HCT116 (cell line): Measurements from ENCODE around the gene ZNF438. TPM values are rescaled to one million over a fixed set of nuclear protein-coding genes. Genes with fewer than 3 reads are reported as not detected.

Source experiments
- ATAC-seq: fragments of 200-7000 bp; cut with Tn5 transposase; 2 replicates; pipeline ENCODE4 v1.9.1; 2020; ENCODE audit warnings: mild to moderate bottlenecking, moderate library complexity
- BruUV-seq: library from RNA; stranded (reverse); fragments of 400-500 nt; replicated peaks from 2 replicates; lab custom pipeline; 2021; lab: Mats Ljungman, UMichigan
- CTCF ChIA-PET: fragments of 300-600 bp; sonication (Branson Sonifier 250); formaldehyde crosslinking; loops from one replicate; lab custom pipeline; 2021; ENCODE audit warnings: antibody characterized with exemption; lab: Charles Lee
- POLR2A ChIA-PET: fragments of 300-600, 350-600 bp; sonication (Branson Sonifier 250); formaldehyde crosslinking; loops from one replicate; lab custom pipeline; 2021; ENCODE audit warnings: antibody characterized with exemption; lab: Charles Lee
- RAD21 ChIA-PET, 2 experiments: fragments of 300-600 bp; sonication (Branson Sonifier 250); formaldehyde crosslinking; loops; one replicate each; lab custom pipeline; 2023; ENCODE audit warnings: low total read pairs in 2 of 2; ENCODE audit not compliant: uncharacterized antibody in 2 of 2, unreplicated experiment in 2 of 2, low non-redundant PET in 1 of 2; lab: Charles Lee
- DNase-seq: peaks from one replicate; pipeline ENCODE4 v3.0.0-alpha.2; 2010; ENCODE audit warnings: low read depth, low spot score
- H2AFZ ChIP-seq: fragments of 200-600 bp; shearing (Covaris generic), sonication (generic); 2 replicates; pipeline ENCODE4 v1.6.1; 2017; ENCODE audit warnings: low read depth, mixed run types, mixed read lengths, antibody characterized with exemption, low read length; ENCODE audit not compliant: poor library complexity, severe bottlenecking
- H3K27ac ChIP-seq: 2 replicates; pipeline ENCODE4 v1.5.1; 2012; ENCODE audit warnings: low read depth, low read length
- H3K27me3 ChIP-seq: fragments of 200-600 bp; sonication (generic); 2 replicates; pipeline ENCODE4 v1.6.1; 2016; ENCODE audit warnings: mixed run types, low read length, mixed read lengths; ENCODE audit not compliant: insufficient read depth
- H3K36me3 ChIP-seq, 2 experiments: fragments of 200-500 bp in 1 of 2; fragments of 200-600 bp in 1 of 2; sonication (Bioruptor generic) in 1 of 2; sonication (generic) in 1 of 2; 2 replicates each; pipeline versions ENCODE4 v1.5.1 to v1.6.1; 2014 to 2016; ENCODE audit warnings: low read length in 2 of 2, inconsistent platforms in 1 of 2, mixed read lengths in 1 of 2, mixed run types in 1 of 2; ENCODE audit not compliant: insufficient read depth in 2 of 2, control insufficient read depth in 1 of 2
- H3K4me1 ChIP-seq, 2 experiments: fragments of 200-600 bp in 1 of 2; sonication (generic) in 1 of 2; 2 replicates each; pipeline versions ENCODE4 v1.5.1 to v1.6.1; 2012 to 2017; ENCODE audit warnings: low read length in 2 of 2, inconsistent platforms in 1 of 2, mild to moderate bottlenecking in 1 of 2, mixed read lengths in 1 of 2, mixed run types in 1 of 2, moderate library complexity in 1 of 2; ENCODE audit not compliant: insufficient read depth in 2 of 2, control insufficient read depth in 1 of 2
- H3K4me2 ChIP-seq: fragments of 200-600 bp; sonication (generic); 2 replicates; pipeline ENCODE4 v1.6.1; 2017; ENCODE audit warnings: mixed run types, low read length, mixed read lengths
- H3K4me3 ChIP-seq, 2 experiments: fragments of 200-600 bp in 1 of 2; sonication (generic) in 1 of 2; replicated peaks in 1 of 2; 2 replicates each; pipeline ENCODE4 v1.5.1; 2011 to 2016; ENCODE audit warnings: low read length in 2 of 2, control low read depth in 1 of 2, low read depth in 1 of 2, mild to moderate bottlenecking in 1 of 2, mixed read lengths in 1 of 2, mixed run types in 1 of 2
- H3K79me2 ChIP-seq: fragments of 200-600 bp; sonication (generic); 2 replicates; pipeline ENCODE4 v1.6.1; 2017; ENCODE audit warnings: mild to moderate bottlenecking, mixed run types, low read length, moderate library complexity, mixed read lengths; ENCODE audit not compliant: insufficient read depth
- H3K9ac ChIP-seq: fragments of 200-600 bp; sonication (generic); 2 replicates; pipeline ENCODE4 v1.6.1; 2016; ENCODE audit warnings: low read length, mixed read lengths
- H3K9me2 ChIP-seq: fragments of 200-600 bp; sonication (generic), shearing (Covaris generic); 2 replicates; pipeline ENCODE4 v1.6.1; 2017; ENCODE audit warnings: mixed run types, mild to moderate bottlenecking, moderate library complexity; ENCODE audit not compliant: insufficient read depth
- H3K9me3 ChIP-seq, 2 experiments: fragments of 200-500 bp in 1 of 2; fragments of 200-600 bp in 1 of 2; sonication (Bioruptor generic) in 1 of 2; sonication (generic) in 1 of 2; 2 replicates each; pipeline ENCODE4 v1.6.1; 2014 to 2017; ENCODE audit warnings: low read length in 2 of 2, mixed read lengths in 2 of 2, inconsistent platforms in 1 of 2, low read depth in 1 of 2, mild to moderate bottlenecking in 1 of 2, mixed run types in 1 of 2, moderate library complexity in 1 of 2; ENCODE audit not compliant: control insufficient read depth in 1 of 2, insufficient read depth in 1 of 2
- H4K20me1 ChIP-seq: fragments of 200-600 bp; sonication (generic), shearing (Covaris generic); 2 replicates; pipeline ENCODE4 v1.6.1; 2017; ENCODE audit warnings: mixed run types, mild to moderate bottlenecking, moderate library complexity; ENCODE audit not compliant: insufficient read depth
- CBX3 ChIP-seq: IDR thresholded peaks from 2 replicates; pipeline ENCODE4 v1.6.1; 2012; ENCODE audit warnings: low read depth
- EGR1 ChIP-seq: IDR thresholded peaks from 2 replicates; pipeline ENCODE4 v1.6.1; 2012; ENCODE audit warnings: low read depth
- EZH2 ChIP-seq: fragments of 200-600 bp; sonication (generic); IDR thresholded peaks from 2 replicates; pipeline ENCODE4 v1.6.1; 2017; ENCODE audit warnings: antibody characterized with exemption, mixed run types
- EZH2phosphoT487 ChIP-seq: fragments of 200-600 bp; IDR thresholded peaks from 2 replicates; pipeline ENCODE4 v1.6.1; 2018; ENCODE audit warnings: antibody characterized with exemption, borderline replicate concordance
- FOSL1 ChIP-seq: IDR thresholded peaks from 2 replicates; pipeline ENCODE4 v1.6.1; 2012; ENCODE audit warnings: low read depth
- JUND ChIP-seq: IDR thresholded peaks from 2 replicates; pipeline ENCODE4 v1.6.1; 2012
- MAX ChIP-seq: IDR thresholded peaks from 2 replicates; pipeline ENCODE4 v1.6.1; 2012
- POLR2A ChIP-seq: IDR thresholded peaks from 2 replicates; pipeline ENCODE4 v1.7.0; 2011; ENCODE audit warnings: borderline replicate concordance; ENCODE audit not compliant: insufficient read depth, insufficient read length; ENCODE audit errors: extremely low read depth
- POLR2AphosphoS5 ChIP-seq: IDR thresholded peaks from 2 replicates; pipeline ENCODE4 v1.6.1; 2011; ENCODE audit warnings: mild to moderate bottlenecking, low read depth, low read length, moderate library complexity
- RAD21 ChIP-seq: IDR thresholded peaks from 2 replicates; pipeline ENCODE4 v1.6.1; 2012; ENCODE audit warnings: low read depth, mild to moderate bottlenecking
- REST ChIP-seq: IDR thresholded peaks from 2 replicates; pipeline ENCODE4 v1.6.1; 2012; ENCODE audit warnings: low read depth
- SP1 ChIP-seq: IDR thresholded peaks from 2 replicates; pipeline ENCODE4 v1.6.1; 2012; ENCODE audit warnings: low read depth
- SRF ChIP-seq: IDR thresholded peaks from 2 replicates; pipeline ENCODE4 v1.6.1; 2012; ENCODE audit warnings: low read depth
- TCF7L2 ChIP-seq: IDR thresholded peaks from 2 replicates; pipeline ENCODE4 v1.7.0; 2011; ENCODE audit warnings: borderline replicate concordance, inconsistent platforms; ENCODE audit not compliant: insufficient read depth, insufficient read length; ENCODE audit errors: extremely low read depth
- YY1 ChIP-seq: IDR thresholded peaks from 2 replicates; pipeline ENCODE4 v1.6.1; 2011; ENCODE audit warnings: low read length, low read depth, moderate library complexity, mild to moderate bottlenecking; ENCODE audit not compliant: insufficient replicate concordance; ENCODE audit errors: extremely low read depth
- ZNF274 ChIP-seq: fragments of 200-500 bp; sonication (Bioruptor generic); IDR thresholded peaks from 2 replicates; pipeline ENCODE4 v1.6.1; 2014; ENCODE audit warnings: mild to moderate bottlenecking, low read depth, low read length, inconsistent platforms
- intact Hi-C: fragments of 100-400 bp; cut with micrococcal nuclease; formaldehyde crosslinking; loops from 2 replicates; pipeline ENCODE4 v1.10.0; 2022
- total RNA-seq: library from RNA; stranded (reverse); gene quantifications from one replicate; pipeline ENCODE4 v1.2.1, GENCODE V29; 2021; ENCODE audit not compliant: unreplicated experiment
- TF ChIP-seq, protein P1 (sequence below): IDR thresholded peaks from 2 replicates; pipeline ENCODE4 v1.6.1; 2012
- TF ChIP-seq, protein P2 (sequence below): IDR thresholded peaks from 2 replicates; pipeline ENCODE4 v1.6.1; 2011; ENCODE audit warnings: mild to moderate bottlenecking, low read length, moderate library complexity; ENCODE audit not compliant: insufficient replicate concordance; ENCODE audit errors: extremely low read depth
- TF ChIP-seq, protein P3 (sequence below), 3 experiments: fragments of 200-600 bp in 1 of 3; sonication (generic) in 1 of 3; IDR thresholded peaks in 2 of 3; conservative IDR thresholded peaks in 1 of 3; 2 replicates each; pipeline ENCODE4 v1.5.1; 2012 to 2017; ENCODE audit warnings: low read depth in 2 of 3, low read length in 2 of 3, antibody characterized with exemption in 1 of 3, borderline replicate concordance in 1 of 3, control low read depth in 1 of 3, mild to moderate bottlenecking in 1 of 3, mixed read lengths in 1 of 3, mixed run types in 1 of 3, moderate library complexity in 1 of 3; ENCODE audit not compliant: insufficient read depth in 1 of 3

The ZNF438 gene
- total RNA-seq, 1 experiment from 2014 or later: 3.3 TPM

GRCh38 chr10:30830315-30831230 is 201.1 kb downstream of the ZNF438 start:
- no peaks in the 10 kb centered on the region for H3K9me2 ChIP-seq
- no peak overlapping the region for H3K9ac ChIP-seq
- H2AFZ ChIP-seq: no peak overlapping the region
- BruUV-seq: no TSS peak
- no peaks in the 10 kb centered on the region for H3K36me3 ChIP-seq
- TF ChIP-seq TCF7L2 (no peak), SP1 (no peak), FOSL1 (no peak), EZH2 (no peak), YY1 (no peak), RAD21 (no peak), JUND (no peak), ZNF274 (no peak), SRF (no peak), MAX (no peak), EGR1 (no peak), POLR2AphosphoS5 (no peak), POLR2A (no peak), CBX3 (no peak), REST (no peak), EZH2phosphoT487 (no peak)
- TF ChIP-seq, protein P1, sequence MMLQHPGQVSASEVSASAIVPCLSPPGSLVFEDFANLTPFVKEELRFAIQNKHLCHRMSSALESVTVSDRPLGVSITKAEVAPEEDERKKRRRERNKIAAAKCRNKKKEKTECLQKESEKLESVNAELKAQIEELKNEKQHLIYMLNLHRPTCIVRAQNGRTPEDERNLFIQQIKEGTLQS: no peak
- TF ChIP-seq, protein P2, sequence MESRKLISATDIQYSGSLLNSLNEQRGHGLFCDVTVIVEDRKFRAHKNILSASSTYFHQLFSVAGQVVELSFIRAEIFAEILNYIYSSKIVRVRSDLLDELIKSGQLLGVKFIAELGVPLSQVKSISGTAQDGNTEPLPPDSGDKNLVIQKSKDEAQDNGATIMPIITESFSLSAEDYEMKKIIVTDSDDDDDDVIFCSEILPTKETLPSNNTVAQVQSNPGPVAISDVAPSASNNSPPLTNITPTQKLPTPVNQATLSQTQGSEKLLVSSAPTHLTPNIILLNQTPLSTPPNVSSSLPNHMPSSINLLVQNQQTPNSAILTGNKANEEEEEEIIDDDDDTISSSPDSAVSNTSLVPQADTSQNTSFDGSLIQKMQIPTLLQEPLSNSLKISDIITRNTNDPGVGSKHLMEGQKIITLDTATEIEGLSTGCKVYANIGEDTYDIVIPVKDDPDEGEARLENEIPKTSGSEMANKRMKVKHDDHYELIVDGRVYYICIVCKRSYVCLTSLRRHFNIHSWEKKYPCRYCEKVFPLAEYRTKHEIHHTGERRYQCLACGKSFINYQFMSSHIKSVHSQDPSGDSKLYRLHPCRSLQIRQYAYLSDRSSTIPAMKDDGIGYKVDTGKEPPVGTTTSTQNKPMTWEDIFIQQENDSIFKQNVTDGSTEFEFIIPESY: no peak
- TF ChIP-seq, protein P3, sequence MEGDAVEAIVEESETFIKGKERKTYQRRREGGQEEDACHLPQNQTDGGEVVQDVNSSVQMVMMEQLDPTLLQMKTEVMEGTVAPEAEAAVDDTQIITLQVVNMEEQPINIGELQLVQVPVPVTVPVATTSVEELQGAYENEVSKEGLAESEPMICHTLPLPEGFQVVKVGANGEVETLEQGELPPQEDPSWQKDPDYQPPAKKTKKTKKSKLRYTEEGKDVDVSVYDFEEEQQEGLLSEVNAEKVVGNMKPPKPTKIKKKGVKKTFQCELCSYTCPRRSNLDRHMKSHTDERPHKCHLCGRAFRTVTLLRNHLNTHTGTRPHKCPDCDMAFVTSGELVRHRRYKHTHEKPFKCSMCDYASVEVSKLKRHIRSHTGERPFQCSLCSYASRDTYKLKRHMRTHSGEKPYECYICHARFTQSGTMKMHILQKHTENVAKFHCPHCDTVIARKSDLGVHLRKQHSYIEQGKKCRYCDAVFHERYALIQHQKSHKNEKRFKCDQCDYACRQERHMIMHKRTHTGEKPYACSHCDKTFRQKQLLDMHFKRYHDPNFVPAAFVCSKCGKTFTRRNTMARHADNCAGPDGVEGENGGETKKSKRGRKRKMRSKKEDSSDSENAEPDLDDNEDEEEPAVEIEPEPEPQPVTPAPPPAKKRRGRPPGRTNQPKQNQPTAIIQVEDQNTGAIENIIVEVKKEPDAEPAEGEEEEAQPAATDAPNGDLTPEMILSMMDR (IDR thresholded peaks at IDR 0.05 in 2 of 3, conservative IDR thresholded peaks at IDR 0.05 in 1 of 3; ENCODE audit: borderline replicate concordance in 1 of 3, insufficient read depth in 1 of 3, low read depth in 2 of 3, low read length in 2 of 3): no peak
- no peak overlapping the region for H3K4me2 ChIP-seq
- ATAC-seq (no peak), DNase-seq (no peak)
- no peak overlapping the region for H3K27ac ChIP-seq
- RAD21 ChIA-PET: no interaction called here
- intact Hi-C loops: no loop called here
- CTCF ChIA-PET: no interaction called here
- no peaks in the 10 kb centered on the region for H3K79me2 ChIP-seq
- H3K9me3 ChIP-seq: no peaks in the 10 kb centered on the region
- POLR2A ChIA-PET: no interaction called here
- no peaks in the 10 kb centered on the region for H3K27me3 ChIP-seq
- no peaks in the 10 kb centered on the region for H3K4me1 ChIP-seq
- H3K4me3 ChIP-seq: no peak overlapping the region
- no peaks in the 10 kb centered on the region for H4K20me1 ChIP-seq
